Ishikawa (cell line): ENCODE data around the gene LRP1.

Experiments
- CEBPB ChIP-seq: IDR thresholded peaks from 2 replicates; pipeline ENCODE4 v1.6.1; 2012
- CREB1 ChIP-seq: IDR thresholded peaks from 2 replicates; pipeline ENCODE4 v1.6.1; 2012; ENCODE audit warnings: low read depth
- EGR1 ChIP-seq: IDR thresholded peaks from 2 replicates; pipeline ENCODE4 v1.6.1; 2012
- EP300 ChIP-seq: IDR thresholded peaks from 2 replicates; pipeline ENCODE4 v1.6.1; 2012; ENCODE audit warnings: borderline replicate concordance
- MAX ChIP-seq: IDR thresholded peaks from 2 replicates; pipeline ENCODE4 v1.6.1; 2012
- RAD21 ChIP-seq: IDR thresholded peaks from 2 replicates; pipeline ENCODE4 v1.6.1; 2012; ENCODE audit warnings: low read depth
- TAF1 ChIP-seq: IDR thresholded peaks from 2 replicates; pipeline ENCODE4 v1.6.1; 2012; ENCODE audit warnings: low read depth, mild to moderate bottlenecking
- TCF12 ChIP-seq: IDR thresholded peaks from 2 replicates; pipeline ENCODE4 v1.6.1; 2012; ENCODE audit warnings: low read depth
- TEAD4 ChIP-seq: IDR thresholded peaks from 2 replicates; pipeline ENCODE4 v1.6.1; 2012
- YY1 ChIP-seq: IDR thresholded peaks from 2 replicates; pipeline ENCODE4 v1.6.1; 2012; ENCODE audit warnings: low read depth
- ZBTB7A ChIP-seq: IDR thresholded peaks from 2 replicates; pipeline ENCODE4 v1.6.1; 2012; ENCODE audit warnings: low read depth
- TF ChIP-seq, protein P1 (sequence below): IDR thresholded peaks from 2 replicates; pipeline ENCODE4 v1.6.1; 2012; ENCODE audit warnings: low read depth, mild to moderate bottlenecking

- TF ChIP-seq, protein P1, sequence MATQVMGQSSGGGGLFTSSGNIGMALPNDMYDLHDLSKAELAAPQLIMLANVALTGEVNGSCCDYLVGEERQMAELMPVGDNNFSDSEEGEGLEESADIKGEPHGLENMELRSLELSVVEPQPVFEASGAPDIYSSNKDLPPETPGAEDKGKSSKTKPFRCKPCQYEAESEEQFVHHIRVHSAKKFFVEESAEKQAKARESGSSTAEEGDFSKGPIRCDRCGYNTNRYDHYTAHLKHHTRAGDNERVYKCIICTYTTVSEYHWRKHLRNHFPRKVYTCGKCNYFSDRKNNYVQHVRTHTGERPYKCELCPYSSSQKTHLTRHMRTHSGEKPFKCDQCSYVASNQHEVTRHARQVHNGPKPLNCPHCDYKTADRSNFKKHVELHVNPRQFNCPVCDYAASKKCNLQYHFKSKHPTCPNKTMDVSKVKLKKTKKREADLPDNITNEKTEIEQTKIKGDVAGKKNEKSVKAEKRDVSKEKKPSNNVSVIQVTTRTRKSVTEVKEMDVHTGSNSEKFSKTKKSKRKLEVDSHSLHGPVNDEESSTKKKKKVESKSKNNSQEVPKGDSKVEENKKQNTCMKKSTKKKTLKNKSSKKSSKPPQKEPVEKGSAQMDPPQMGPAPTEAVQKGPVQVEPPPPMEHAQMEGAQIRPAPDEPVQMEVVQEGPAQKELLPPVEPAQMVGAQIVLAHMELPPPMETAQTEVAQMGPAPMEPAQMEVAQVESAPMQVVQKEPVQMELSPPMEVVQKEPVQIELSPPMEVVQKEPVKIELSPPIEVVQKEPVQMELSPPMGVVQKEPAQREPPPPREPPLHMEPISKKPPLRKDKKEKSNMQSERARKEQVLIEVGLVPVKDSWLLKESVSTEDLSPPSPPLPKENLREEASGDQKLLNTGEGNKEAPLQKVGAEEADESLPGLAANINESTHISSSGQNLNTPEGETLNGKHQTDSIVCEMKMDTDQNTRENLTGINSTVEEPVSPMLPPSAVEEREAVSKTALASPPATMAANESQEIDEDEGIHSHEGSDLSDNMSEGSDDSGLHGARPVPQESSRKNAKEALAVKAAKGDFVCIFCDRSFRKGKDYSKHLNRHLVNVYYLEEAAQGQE = no peak
- no peak for TF ChIP-seq YY1
- TF ChIP-seq RAD21 = no peak
- no peak for TF ChIP-seq TEAD4
- no peak for TF ChIP-seq TAF1
- TF ChIP-seq EP300 = no peak
- no peak for TF ChIP-seq MAX
- TF ChIP-seq ZBTB7A = no peak
- no peak for TF ChIP-seq TCF12
- TF ChIP-seq CEBPB = no peak
- TF ChIP-seq CREB1 = no peak
- no peak for TF ChIP-seq EGR1
These were observed 98.5 kb downstream of the LRP1 start for GRCh38 chr12:57226588-57227314.
